ENCODE results near the gene CD40LG. TPM values are rescaled to one million over a fixed set of nuclear protein-coding genes. Genes with fewer than 3 reads are reported as not detected.

The CD40LG gene
- total and polyA plus RNA-seq, 2 donors (not counting 1 experiment from before 2014, with no cell fraction given), result 0.13 to 0.30 TPM

DNA sequence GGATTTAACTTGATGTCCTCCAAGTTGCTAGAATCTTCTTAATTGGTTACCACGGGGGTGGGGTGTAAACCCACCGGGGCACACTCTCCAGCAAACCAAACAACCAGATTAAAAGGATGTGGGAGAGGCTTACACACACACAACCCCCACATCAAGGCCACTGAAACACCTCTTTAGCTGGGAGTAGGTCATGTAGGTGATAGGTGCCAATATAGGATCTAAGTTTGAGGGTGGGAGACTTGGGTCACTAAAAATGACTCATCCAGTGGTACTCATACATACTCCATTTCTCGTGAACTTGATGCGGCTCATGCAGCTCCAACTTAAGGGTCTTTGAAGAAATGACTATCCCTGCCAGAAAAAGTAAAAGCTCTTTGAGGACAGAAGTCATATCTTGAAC lies 20.5 kb upstream of the CD40LG start:
- H3K27me3 Mint-ChIP-seq, result no peaks in the 10 kb centered on the region
- H3K27ac ChIP-seq (ENCODE audit: low read length in 2 of 2), result no peak overlapping the region
- no peak for DNase-seq
- H3K9ac ChIP-seq (ENCODE audit: low read length), result no peak overlapping the region
- no peak overlapping the region for H3K4me3 Mint-ChIP-seq
- no peaks in the 10 kb centered on the region for H4K20me1 ChIP-seq (ENCODE audit: control insufficient read depth, insufficient read depth, low read length, poor library complexity, severe bottlenecking)
- H3K79me2 ChIP-seq (ENCODE audit: control insufficient read depth, insufficient read depth, low read length), result no peaks in the 10 kb centered on the region
- no peak for TF ChIP-seq EZH2 (IDR thresholded peaks at IDR 0.05; ENCODE audit: borderline replicate concordance, insufficient read depth, low read depth, low read length, poor library complexity, severe bottlenecking)
- TF ChIP-seq, protein P1, sequence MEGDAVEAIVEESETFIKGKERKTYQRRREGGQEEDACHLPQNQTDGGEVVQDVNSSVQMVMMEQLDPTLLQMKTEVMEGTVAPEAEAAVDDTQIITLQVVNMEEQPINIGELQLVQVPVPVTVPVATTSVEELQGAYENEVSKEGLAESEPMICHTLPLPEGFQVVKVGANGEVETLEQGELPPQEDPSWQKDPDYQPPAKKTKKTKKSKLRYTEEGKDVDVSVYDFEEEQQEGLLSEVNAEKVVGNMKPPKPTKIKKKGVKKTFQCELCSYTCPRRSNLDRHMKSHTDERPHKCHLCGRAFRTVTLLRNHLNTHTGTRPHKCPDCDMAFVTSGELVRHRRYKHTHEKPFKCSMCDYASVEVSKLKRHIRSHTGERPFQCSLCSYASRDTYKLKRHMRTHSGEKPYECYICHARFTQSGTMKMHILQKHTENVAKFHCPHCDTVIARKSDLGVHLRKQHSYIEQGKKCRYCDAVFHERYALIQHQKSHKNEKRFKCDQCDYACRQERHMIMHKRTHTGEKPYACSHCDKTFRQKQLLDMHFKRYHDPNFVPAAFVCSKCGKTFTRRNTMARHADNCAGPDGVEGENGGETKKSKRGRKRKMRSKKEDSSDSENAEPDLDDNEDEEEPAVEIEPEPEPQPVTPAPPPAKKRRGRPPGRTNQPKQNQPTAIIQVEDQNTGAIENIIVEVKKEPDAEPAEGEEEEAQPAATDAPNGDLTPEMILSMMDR (IDR thresholded peaks at IDR 0.05), result no peak
- H3K27ac Mint-ChIP-seq, result no peak overlapping the region
- H3K36me3 ChIP-seq (replicated peaks in 1 of 2; ENCODE audit: control extremely low read depth in 1 of 2, control insufficient read depth in 1 of 2, extremely low read depth in 1 of 2, insufficient read depth in 2 of 2, low read length in 1 of 2), result no peaks in the 10 kb centered on the region
- no peaks in the 10 kb centered on the region for H3K4me1 Mint-ChIP-seq
- CTCF ChIA-PET, result no interaction called here
- POLR2A ChIA-PET, result no interaction called here
- no peak overlapping the region for H2AFZ ChIP-seq (ENCODE audit: insufficient read depth, low read depth, low read length, poor library complexity, severe bottlenecking)
- no peaks in the 10 kb centered on the region for H3K9me3 ChIP-seq (ENCODE audit: control extremely low read depth in 1 of 3, control insufficient read depth in 2 of 3, insufficient read depth in 1 of 3, low read length in 2 of 3)
- intact Hi-C loops (cut with micrococcal nuclease), result no loop called here
- no peaks in the 10 kb centered on the region for H3K4me1 ChIP-seq (ENCODE audit: control insufficient read depth in 2 of 2, insufficient read depth in 2 of 2, low read length in 2 of 2)
- H3K4me3 ChIP-seq (ENCODE audit: control extremely low read depth in 1 of 5, extremely low read depth in 1 of 5, insufficient read depth in 1 of 5, low read depth in 2 of 5, low read length in 4 of 5), result no peak overlapping the region
- ATAC-seq (ENCODE audit: low read depth), result no peak
- H3K27me3 ChIP-seq (replicated peaks in 1 of 4; ENCODE audit: control extremely low read depth in 1 of 4, control insufficient read depth in 3 of 4, insufficient read depth in 4 of 4, low read length in 3 of 4), result no peaks in the 10 kb centered on the region
- WGBS (ENCODE audit: insufficient coverage), result no CpG with 5 or more reads among the region's 4 CpGs
- H3K4me2 ChIP-seq (replicated peaks; ENCODE audit: low read depth, low read length, poor library complexity, severe bottlenecking), result no peak overlapping the region
- H3K9me3 Mint-ChIP-seq (ENCODE audit: insufficient read depth), result no peaks in the 10 kb centered on the region

DNA sequence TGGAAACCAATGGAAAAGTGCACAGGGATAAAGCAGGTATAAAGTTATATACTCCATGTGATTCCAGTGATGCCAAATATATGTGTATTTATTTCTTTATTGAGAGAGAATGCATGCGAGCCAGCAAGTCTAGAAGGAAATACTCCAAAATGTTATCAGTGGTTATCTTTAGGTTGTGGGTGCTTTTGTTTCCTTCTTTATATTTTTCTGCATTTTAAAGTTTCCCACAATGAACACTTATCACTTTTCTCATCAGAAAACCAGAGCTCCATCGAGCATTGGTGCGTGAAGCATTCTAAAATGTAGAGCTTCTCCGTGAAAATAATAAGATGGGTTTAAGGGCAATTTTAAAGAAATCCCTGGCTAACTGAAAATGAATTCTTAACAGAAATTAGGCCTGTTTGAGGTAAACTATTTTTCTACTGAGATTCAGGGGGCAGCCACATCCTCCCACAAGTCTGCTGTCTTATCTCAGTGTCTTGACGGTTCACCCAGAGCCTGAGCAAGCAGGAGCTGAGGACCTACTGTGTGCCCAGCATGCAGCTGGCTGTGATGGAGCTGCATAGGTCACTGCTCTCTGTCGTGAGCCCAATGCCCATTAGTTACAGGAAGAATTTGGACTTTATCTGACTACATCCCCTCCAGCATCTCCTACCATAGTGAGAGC lies 18.7 kb upstream of the CD40LG start:
- WGBS (ENCODE audit: insufficient coverage), result 67% methylated on average over 1 of the region's 6 CpGs

More for the DNA sequence above, 18.7 kb upstream of the CD40LG start:
- Mint-ChIP-seq H3K9me3 (ENCODE audit: insufficient read depth) (no peaks in the 10 kb centered on the region), H3K27me3 (no peaks in the 10 kb centered on the region), H3K4me3 (no peak overlapping the region), H3K4me1 (no peaks in the 10 kb centered on the region), H3K27ac (no peak overlapping the region)
- ATAC-seq (ENCODE audit: low read depth) (no peak), DNase-seq (no peak)
- H3K79me2 ChIP-seq (ENCODE audit: control insufficient read depth, insufficient read depth, low read length), result no peaks in the 10 kb centered on the region
- H3K27ac ChIP-seq (ENCODE audit: low read length in 2 of 2), result no peak overlapping the region
- no peaks in the 10 kb centered on the region for H3K9me3 ChIP-seq (ENCODE audit: control extremely low read depth in 1 of 3, control insufficient read depth in 2 of 3, insufficient read depth in 1 of 3, low read length in 2 of 3)
- POLR2A ChIA-PET, result no interaction called here
- H3K9ac ChIP-seq (ENCODE audit: low read length), result no peak overlapping the region
- H4K20me1 ChIP-seq (ENCODE audit: control insufficient read depth, insufficient read depth, low read length, poor library complexity, severe bottlenecking), result no peaks in the 10 kb centered on the region
- no peak overlapping the region for H2AFZ ChIP-seq (ENCODE audit: insufficient read depth, low read depth, low read length, poor library complexity, severe bottlenecking)
- TF ChIP-seq EZH2 (IDR thresholded peaks at IDR 0.05; ENCODE audit: borderline replicate concordance, insufficient read depth, low read depth, low read length, poor library complexity, severe bottlenecking), result no peak
- TF ChIP-seq, protein P1 (IDR thresholded peaks at IDR 0.05), result no peak
- H3K36me3 ChIP-seq (replicated peaks in 1 of 2; ENCODE audit: control extremely low read depth in 1 of 2, control insufficient read depth in 1 of 2, extremely low read depth in 1 of 2, insufficient read depth in 2 of 2, low read length in 1 of 2), result no peaks in the 10 kb centered on the region
- H3K4me3 ChIP-seq (ENCODE audit: control extremely low read depth in 1 of 5, extremely low read depth in 1 of 5, insufficient read depth in 1 of 5, low read depth in 2 of 5, low read length in 4 of 5), result no peak overlapping the region
- no peaks in the 10 kb centered on the region for H3K4me1 ChIP-seq (ENCODE audit: control insufficient read depth in 2 of 2, insufficient read depth in 2 of 2, low read length in 2 of 2)
- CTCF ChIA-PET, result interaction anchor here (0.9 kb wide), 1 partner anchor 19 kb away, joined by 3 read pairs; no protein-coding TSS in a partner anchor
- no peaks in the 10 kb centered on the region for H3K27me3 ChIP-seq (replicated peaks in 1 of 4; ENCODE audit: control extremely low read depth in 1 of 4, control insufficient read depth in 3 of 4, insufficient read depth in 4 of 4, low read length in 3 of 4)
- H3K4me2 ChIP-seq (replicated peaks; ENCODE audit: low read depth, low read length, poor library complexity, severe bottlenecking), result no peak overlapping the region
- intact Hi-C loops (cut with micrococcal nuclease), result no loop called here
